Aorta (tissue), 5 donors: ENCODE results near the gene FSCN2. TPM values are rescaled to one million over a fixed set of nuclear protein-coding genes. Genes with fewer than 3 reads are reported as not detected.
A peak's percentile ranks its signal among the peaks of the same experiment; 100 is the strongest.

Experiments used
- ATAC-seq: fragments of 200-7000 bp; cut with Tn5 transposase; one replicate; pipeline ENCODE4 v1.9.1; 2022; ENCODE audit warnings: moderate library complexity; ENCODE audit not compliant: low FRiP score
- DNase-seq, 2 donors: peaks; one replicate each; pipeline ENCODE4 v3.0.0-alpha.2; 2020
- H3K27ac ChIP-seq, 2 donors: one replicate each; pipeline ENCODE4 v1.5.1; 2013; ENCODE audit warnings: low read length in 2 of 2, mild to moderate bottlenecking in 2 of 2, moderate library complexity in 2 of 2, control low read depth in 1 of 2, inconsistent platforms in 1 of 2, low read depth in 1 of 2
- H3K27me3 ChIP-seq, 2 donors: one replicate each; pipeline ENCODE4 v1.6.1; 2013; ENCODE audit warnings: control low read depth in 1 of 2, low read length in 1 of 2, mild to moderate bottlenecking in 1 of 2, moderate library complexity in 1 of 2; ENCODE audit not compliant: insufficient read depth in 2 of 2, control insufficient read depth in 1 of 2
- H3K36me3 ChIP-seq, 2 donors: one replicate each; pipeline ENCODE4 v1.6.1; 2013; ENCODE audit warnings: control low read depth in 1 of 2, low read length in 1 of 2, mild to moderate bottlenecking in 1 of 2; ENCODE audit not compliant: insufficient read depth in 2 of 2, control insufficient read depth in 1 of 2
- H3K4me1 ChIP-seq, 2 donors: one replicate each; pipeline ENCODE4 v1.6.1; 2013; ENCODE audit warnings: low read length in 2 of 2, control low read depth in 1 of 2, mild to moderate bottlenecking in 1 of 2, moderate library complexity in 1 of 2; ENCODE audit not compliant: insufficient read depth in 2 of 2, control insufficient read depth in 1 of 2
- H3K4me3 ChIP-seq, 2 donors: one replicate each; pipeline ENCODE4 v1.5.1; 2013; ENCODE audit warnings: low read length in 2 of 2, control low read depth in 1 of 2, mild to moderate bottlenecking in 1 of 2
- H3K9me3 ChIP-seq: one replicate; pipeline ENCODE4 v1.6.1; 2013; ENCODE audit warnings: mild to moderate bottlenecking, low read length; ENCODE audit not compliant: control insufficient read depth
- WGBS, 2 donors: extraction: QIAGEN DNeasy Blood & Tissue Kit; methylation state at CpG; one replicate each; pipeline ENCODE4 v1.1.7; 2013; 5-methylcytosine and 5-hydroxymethylcytosine counted together
- intact Hi-C, 2 donors: fragments of 100-400 bp; cut with DNase I; formaldehyde crosslinking; loops; one replicate each; pipeline versions ENCODE4 v1.14.2 to v1.15.0; 2022
- polyA plus RNA-seq, 2 donors: library from polyadenylated mRNA; stranded (reverse); fragments of 200-250 nt; gene quantifications; one replicate each; pipeline ENCODE4 v1.2.3, GENCODE V29; 2013
- total RNA-seq, 2 donors: library from RNA; stranded (reverse); fragmentation: NEBNext Ultra II Directional; extraction: Animal tissue kit (Norgen Biotek cat#: 25700); gene quantifications; one replicate each; pipeline ENCODE4 v1.2.1, GENCODE V29; 2021
- donor health status: healthy with polysubstance abuse.
- donor health status: Bipolar disorder and iron deficiency.
- donor health status: DM: no; HTN: no; CAD: no.
- donor health status: DM: no; HTN: no; CAD: no.
- donor health status: DM: yes; HTN: yes; CAD: no.

FSCN2 gene
- total and polyA plus RNA-seq, 4 donors: 1.0 to 3.1 (median 2.2) TPM

- Histone ChIP-seq H3K36me3 (no peaks in the 10 kb centered on the region), H3K4me3 (no peak overlapping the region), H3K27ac (no peak overlapping the region), H3K9me3 (no peaks in the 10 kb centered on the region), H3K27me3 (peaks cover 0 to 2% of the 10 kb centered on the region in 2 donors), H3K4me1 (no peaks in the 10 kb centered on the region)
- intact Hi-C loops: no loop called here
- DNase-seq: peak in 1 of 2 donors; percentile 78
- ATAC-seq: no peak
- 88 to 89% methylated on average over 27 of the region's 27 CpGs for WGBS, 2 donors
Observed at GRCh38 chr17:81489012-81489997, 38.9 kb upstream of the FSCN2 start.

GRCh38 chr17:81489998-81490992, 37.9 kb upstream of the FSCN2 start:
- Histone ChIP-seq H3K4me1 (no peaks in the 10 kb centered on the region), H3K27ac (no peak overlapping the region), H3K9me3 (no peaks in the 10 kb centered on the region), H3K27me3 (peaks cover 0 to 2% of the 10 kb centered on the region in 2 donors), H3K4me3 (no peak overlapping the region), H3K36me3 (no peaks in the 10 kb centered on the region)
- ATAC-seq (no peak), DNase-seq (no peak)
- intact Hi-C loops: no loop called here
- WGBS, 2 donors: 71 to 74% methylated on average over 14 of the region's 14 CpGs

DNA sequence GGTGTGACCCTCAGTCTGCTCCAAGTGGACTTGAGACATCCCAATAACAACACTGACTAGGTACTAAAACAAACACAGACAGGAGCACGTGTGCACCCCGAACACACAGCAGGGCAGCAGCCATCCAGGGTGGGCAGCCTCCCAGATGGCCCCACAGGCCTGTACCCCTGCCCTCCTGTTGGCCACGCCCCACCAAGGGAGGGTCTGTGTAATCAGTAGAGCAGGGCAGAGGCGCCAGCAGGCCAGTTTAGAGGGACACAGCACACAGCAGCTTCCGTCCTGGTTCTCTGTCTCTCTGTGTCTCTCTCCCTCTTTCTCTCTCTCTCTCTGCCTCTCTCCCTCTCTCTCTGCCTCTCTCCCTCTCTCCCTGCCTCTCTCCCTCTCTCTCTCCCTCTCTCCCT, 37.0 kb upstream of the FSCN2 start:
- Histone ChIP-seq H3K36me3 (no peaks in the 10 kb centered on the region), H3K9me3 (no peaks in the 10 kb centered on the region), H3K27ac (no peak overlapping the region), H3K4me1 (no peaks in the 10 kb centered on the region), H3K27me3 (peaks cover 0 to 2% of the 10 kb centered on the region in 2 donors), H3K4me3 (no peak overlapping the region)
- 41 to 47% methylated on average over 4 to 5 of the region's 5 CpGs for WGBS, 2 donors
- intact Hi-C loops: no loop called here
- ATAC-seq (no peak), DNase-seq (no peak)

- no peaks in the 10 kb centered on the region for H3K4me1 ChIP-seq
- no peak overlapping the region for H3K27ac ChIP-seq
- H3K9me3 ChIP-seq: no peaks in the 10 kb centered on the region
- H3K36me3 ChIP-seq: no peaks in the 10 kb centered on the region
- intact Hi-C loops: no loop called here
- WGBS, 2 donors: 21 to 24% methylated on average over 5 of the region's 5 CpGs
- ATAC-seq (no peak), DNase-seq (no peak)
- peaks cover 0 to 2% of the 10 kb centered on the region in 2 donors for H3K27me3 ChIP-seq
- H3K4me3 ChIP-seq: no peak overlapping the region
Observed at GRCh38 chr17:81491761-81492160, 36.4 kb upstream of the FSCN2 start.

- intact Hi-C loops: no loop called here
- no peaks in the 10 kb centered on the region for H3K4me1 ChIP-seq
- peaks cover 0 to 2% of the 10 kb centered on the region in 2 donors for H3K27me3 ChIP-seq
- H3K36me3 ChIP-seq: no peaks in the 10 kb centered on the region
- H3K4me3 ChIP-seq: no peak overlapping the region
- ATAC-seq: no peak
- DNase-seq: no peak
- H3K9me3 ChIP-seq: no peaks in the 10 kb centered on the region
- no peak overlapping the region for H3K27ac ChIP-seq
- 57 to 70% methylated on average over 18 of the region's 18 CpGs for WGBS, 2 donors
Observed at GRCh38 chr17:81492202-81492601, 36.0 kb upstream of the FSCN2 start.

- no peaks in the 10 kb centered on the region for H3K4me1 ChIP-seq
- ATAC-seq: no peak
- 89 to 91% methylated on average over 7 to 9 of the region's 9 CpGs for WGBS, 2 donors
- no peak overlapping the region for H3K27ac ChIP-seq
- DNase-seq: no peak
- no peak overlapping the region for H3K4me3 ChIP-seq
- no peaks in the 10 kb centered on the region for H3K36me3 ChIP-seq
- peaks cover 0 to 2% of the 10 kb centered on the region in 2 donors for H3K27me3 ChIP-seq
- intact Hi-C loops: no loop called here
- no peaks in the 10 kb centered on the region for H3K9me3 ChIP-seq
Observed at GRCh38 chr17:81492706-81493105, 35.5 kb upstream of the FSCN2 start.

DNA sequence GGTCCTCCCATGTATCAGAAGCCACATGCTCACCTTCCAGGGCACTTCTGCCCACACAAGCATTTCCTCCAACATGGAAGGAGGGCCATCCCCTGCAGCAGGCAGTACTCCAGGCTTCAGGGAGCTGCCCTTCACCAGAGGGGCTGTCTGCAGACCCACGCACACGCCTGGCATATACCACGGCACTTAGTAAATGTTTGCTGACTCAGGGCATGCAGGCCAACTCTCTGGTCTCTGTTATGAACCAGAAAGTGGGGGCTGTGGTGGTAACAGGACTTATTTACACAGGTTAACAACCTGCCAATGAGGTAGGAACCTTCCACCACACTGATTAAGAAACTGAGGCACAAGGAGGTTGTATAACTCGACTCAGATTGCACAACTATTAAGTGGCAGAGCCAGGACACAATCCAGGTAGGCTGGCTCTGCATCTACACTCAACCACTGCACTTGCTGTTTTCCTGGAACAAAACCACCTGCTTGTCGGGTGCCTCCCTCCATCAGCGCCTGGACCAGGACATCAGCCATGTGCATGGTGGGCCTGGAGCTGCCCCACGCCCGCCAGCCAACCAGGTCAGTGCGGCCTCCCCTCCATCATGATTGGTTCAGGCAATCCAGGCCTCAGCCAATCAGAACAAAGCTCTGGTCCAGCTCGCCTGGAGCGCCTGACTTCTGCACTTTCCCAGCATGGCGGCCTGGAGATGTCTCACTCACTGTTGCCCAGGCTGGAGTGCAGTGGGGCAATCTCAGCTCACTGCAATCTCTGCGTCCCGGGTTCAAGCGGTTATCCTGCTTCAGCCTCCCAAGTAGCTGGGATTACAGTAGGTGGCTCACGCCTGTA, 34.8 kb upstream of the FSCN2 start:
- Histone ChIP-seq H3K27me3 (no peaks in the 10 kb centered on the region), H3K4me1 (no peaks in the 10 kb centered on the region), H3K27ac (no peak overlapping the region), H3K9me3 (no peaks in the 10 kb centered on the region), H3K36me3 (no peaks in the 10 kb centered on the region), H3K4me3 (no peak overlapping the region)
- 88 to 91% methylated on average over 16 of the region's 16 CpGs for WGBS, 2 donors
- intact Hi-C loops: no loop called here
- DNase-seq (no peak), ATAC-seq (no peak)
